ENCODE results near the gene TMEM87A.
"Not testable (repeated sequence)": the region's sequence is repeated elsewhere in the genome, so short reads cannot be mapped to it uniquely, and the experiment has no call there.

TMEM87A gene

DNA sequence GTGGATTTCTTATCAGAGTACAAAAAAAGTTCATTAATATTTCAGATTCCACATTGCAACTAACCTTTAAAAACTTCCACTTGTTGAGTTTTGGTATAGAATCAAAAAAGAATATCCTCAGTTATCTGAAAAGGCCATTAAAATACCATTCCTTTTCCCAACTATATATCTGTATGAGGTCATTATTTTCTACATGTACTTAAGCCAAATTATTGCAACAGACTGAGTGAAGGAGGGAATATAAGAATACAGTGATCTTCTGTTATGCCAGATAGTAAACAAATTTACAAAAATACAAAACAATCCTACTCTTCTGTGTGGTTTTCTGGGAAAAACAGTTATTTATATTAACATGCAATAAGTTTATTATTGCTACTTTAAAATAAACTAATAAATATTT lies 5.9 kb downstream of the TMEM87A start:
- no peak for DNase-seq

DNA sequence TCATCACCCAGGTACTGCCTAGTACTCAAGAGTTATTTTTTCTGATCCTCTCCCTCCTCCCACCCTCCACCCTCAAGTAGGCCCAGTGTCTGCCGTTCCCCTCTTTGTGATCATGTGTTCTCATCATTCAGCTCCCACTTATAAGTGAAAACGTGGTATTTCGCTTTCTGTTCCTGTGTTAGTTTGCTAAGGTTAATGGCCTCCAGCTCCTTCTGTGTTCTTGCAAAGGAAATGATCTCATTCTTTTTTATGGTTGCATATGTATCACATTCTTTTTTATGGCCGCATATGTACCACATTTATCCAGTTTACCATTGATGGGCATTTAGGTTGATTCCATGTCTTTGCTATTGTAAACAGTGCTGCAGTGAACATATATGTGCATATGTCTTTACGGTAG lies 8.4 kb downstream of the TMEM87A start:
- no peak for DNase-seq

- DNase-seq: no peak
These were observed 19.9 kb downstream of the TMEM87A start for GRCh38 chr15:42253300-42253699.

DNA sequence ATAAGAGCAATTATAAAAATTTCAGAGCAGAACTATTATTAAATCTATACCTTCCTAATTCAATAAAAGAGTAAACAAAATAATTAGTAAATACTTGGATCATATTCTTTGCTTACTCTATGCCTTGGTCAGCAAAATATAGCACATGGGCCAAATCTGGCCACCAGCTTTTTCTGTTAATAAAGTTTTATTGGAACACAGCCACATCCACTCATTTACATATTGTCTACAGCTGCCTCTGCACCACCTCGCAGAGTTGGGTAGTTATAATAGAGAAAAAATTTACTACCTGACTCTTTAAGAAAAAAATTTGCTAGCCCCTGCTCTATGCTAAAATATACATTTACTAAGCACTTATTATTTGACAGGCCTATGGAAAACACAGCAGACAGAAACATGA lies 32.4 kb downstream of the TMEM87A start:
- no peak for DNase-seq

DNA sequence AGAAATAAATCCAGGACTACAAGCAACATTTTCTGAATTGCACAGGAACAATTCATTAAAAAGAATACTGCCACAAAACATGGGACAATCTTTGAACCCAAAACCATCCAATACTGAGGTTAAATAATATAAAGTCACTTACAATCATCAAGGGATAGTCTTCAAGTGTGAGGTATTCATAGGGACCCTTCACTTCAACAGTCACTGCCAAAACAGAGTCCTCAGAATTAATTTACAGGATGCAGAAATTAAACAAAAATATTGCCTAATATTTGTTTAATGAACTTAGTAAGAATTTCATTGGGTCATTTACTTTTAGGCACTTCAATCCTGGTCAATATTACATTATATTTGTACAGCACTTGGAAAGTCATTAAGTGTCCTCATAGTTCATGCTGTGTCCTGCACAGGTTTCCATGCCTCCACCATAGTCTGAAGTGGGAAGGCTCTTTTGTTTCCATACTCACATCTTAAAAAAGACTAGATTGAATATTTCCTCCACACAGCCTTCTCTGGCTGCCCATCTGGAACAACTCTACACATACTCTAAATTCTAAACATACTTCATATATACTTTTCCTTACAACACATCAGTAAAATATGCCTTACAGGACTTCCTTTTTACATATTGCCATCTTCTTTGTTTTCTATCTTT lies 33.6 kb downstream of the TMEM87A start:
- no peak for DNase-seq

DNA sequence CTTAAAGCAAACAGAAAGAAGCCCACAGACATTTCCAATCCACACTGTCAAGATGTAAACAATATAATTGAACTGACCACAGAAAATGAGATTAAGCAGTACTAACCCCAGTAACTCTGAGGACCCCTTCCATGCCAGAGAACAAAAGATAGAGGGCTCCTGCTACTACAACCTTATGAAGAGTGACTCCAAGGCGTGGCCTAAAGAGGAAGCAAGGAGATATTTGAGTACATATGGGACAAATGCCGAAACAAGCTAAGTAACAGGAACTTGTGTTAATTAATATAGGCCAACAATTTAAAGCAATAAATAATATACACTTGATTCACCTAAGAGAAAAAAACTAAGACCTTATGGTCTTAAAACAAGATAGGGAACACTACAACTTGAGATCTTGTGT lies 40.1 kb downstream of the TMEM87A start:
- no peak for DNase-seq

- no peak for DNase-seq
These were observed 40.6 kb downstream of the TMEM87A start for GRCh38 chr15:42232606-42233005.

GRCh38 chr15:42231088-42231487 lies 42.1 kb downstream of the TMEM87A start:
- DNase-seq: no peak

- DNase-seq: not testable (repeated sequence)
These were observed 44.3 kb downstream of the TMEM87A start for GRCh38 chr15:42228981-42229380.

- no peak for DNase-seq
These were observed 45.2 kb downstream of the TMEM87A start for GRCh38 chr15:42228036-42228435.

GRCh38 chr15:42226648-42227047 lies 46.6 kb downstream of the TMEM87A start:
- DNase-seq: no peak

- DNase-seq: no peak
These were observed 53.0 kb downstream of the TMEM87A start for GRCh38 chr15:42220216-42220615.

GRCh38 chr15:42218953-42219592 lies 54.2 kb downstream of the TMEM87A start:
- no peak for DNase-seq

DNA sequence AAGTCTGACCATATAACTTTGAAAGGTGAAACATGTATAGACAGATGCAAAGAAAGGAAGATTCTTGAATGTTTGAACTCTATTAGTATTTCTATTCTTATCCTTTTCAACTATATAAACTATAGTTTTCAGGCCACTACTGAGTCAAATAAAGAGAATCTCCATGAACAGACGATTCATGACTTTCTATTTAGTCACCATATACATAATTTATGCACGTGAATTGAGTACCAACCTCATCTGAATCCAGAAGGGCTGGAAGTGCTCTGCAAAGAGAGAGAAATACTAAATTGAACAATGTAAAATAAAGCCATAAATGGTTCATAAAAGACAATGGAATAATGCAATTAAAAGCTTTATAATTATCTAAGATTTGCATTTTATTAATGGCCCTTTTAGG lies 55.7 kb downstream of the TMEM87A start:
- DNase-seq: no peak

DNA sequence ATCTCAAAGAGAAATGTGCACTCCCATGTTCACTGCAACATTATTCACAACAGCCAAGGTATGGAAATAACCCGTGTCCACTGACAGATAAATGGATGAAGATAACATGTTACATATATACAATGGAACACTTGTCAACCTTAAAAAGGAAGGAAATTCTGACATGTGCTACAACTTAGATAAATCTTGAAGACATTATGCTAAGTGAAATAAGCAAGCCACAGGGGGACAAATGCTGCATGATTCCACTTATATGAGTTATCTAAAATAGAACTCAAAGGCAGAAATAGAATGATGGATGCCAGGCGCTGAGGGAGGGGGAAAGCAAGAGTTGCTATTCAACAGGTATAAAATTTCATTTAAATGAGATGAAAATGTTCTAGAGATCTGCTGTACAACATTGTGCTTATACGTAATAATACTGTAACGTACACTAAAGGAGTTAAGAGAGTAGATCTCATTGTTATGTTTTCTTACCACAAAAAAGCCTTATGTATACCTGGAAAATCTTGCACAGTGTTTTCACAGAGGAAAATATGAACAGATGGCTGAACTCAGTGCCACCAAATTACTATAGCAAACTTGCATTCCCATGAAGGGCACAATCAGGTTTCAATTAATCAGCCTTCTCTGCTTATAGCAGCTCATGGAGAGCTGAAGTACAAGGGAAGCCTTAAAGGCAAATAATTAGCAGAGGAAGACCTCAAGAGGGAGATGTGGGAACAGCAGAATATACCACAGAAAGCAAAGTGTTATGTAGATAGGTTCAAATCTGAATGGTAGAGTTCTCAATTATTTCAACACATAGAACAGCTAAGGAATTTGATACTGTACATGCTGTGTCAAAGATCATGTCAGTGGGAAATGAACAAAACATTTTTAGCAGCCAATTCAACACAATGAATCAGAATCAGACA lies 57.1 kb downstream of the TMEM87A start:
- DNase-seq: peak; percentile 60

GRCh38 chr15:42214600-42214999 lies 58.6 kb downstream of the TMEM87A start:
- no peak for DNase-seq

DNA sequence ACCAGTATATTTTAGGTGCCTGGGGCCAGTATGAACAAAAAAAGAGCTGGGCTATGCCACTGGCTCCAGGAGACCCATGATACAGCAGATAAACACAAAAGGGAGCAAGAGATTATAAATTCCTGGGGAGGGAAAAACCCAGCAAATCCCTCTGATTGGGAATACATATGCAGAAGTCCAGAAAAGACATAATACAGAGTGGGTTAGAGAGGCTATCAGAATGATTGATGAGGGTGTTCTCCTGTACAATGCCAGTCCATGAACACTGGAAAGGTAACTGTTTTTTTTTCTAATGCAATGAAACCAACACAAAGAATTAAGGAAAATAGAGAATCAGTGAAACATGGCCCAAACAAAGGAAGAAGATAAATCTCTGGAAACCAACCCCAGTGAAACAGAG lies 59.7 kb downstream of the TMEM87A start:
- peak; percentile 24 for DNase-seq

DNA sequence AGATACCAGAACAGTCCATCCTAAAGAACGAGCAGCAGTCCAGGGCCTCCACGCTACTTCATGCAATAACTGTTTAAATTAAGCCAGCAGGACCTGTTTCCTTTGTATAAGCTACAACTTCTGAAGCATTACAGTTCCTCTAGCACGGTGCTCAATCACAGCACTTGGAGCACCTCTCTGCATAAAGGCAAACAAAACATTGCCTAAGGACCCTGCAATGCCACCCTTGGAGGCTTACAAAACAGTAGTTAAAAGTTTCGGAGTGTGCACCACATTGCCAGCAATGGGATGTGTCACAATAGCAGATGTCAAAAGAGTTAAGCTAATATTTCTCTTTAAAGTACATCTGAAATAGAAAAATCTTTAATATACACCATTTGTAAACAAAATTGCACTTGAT lies 62.5 kb downstream of the TMEM87A start:
- no peak for DNase-seq

DNA sequence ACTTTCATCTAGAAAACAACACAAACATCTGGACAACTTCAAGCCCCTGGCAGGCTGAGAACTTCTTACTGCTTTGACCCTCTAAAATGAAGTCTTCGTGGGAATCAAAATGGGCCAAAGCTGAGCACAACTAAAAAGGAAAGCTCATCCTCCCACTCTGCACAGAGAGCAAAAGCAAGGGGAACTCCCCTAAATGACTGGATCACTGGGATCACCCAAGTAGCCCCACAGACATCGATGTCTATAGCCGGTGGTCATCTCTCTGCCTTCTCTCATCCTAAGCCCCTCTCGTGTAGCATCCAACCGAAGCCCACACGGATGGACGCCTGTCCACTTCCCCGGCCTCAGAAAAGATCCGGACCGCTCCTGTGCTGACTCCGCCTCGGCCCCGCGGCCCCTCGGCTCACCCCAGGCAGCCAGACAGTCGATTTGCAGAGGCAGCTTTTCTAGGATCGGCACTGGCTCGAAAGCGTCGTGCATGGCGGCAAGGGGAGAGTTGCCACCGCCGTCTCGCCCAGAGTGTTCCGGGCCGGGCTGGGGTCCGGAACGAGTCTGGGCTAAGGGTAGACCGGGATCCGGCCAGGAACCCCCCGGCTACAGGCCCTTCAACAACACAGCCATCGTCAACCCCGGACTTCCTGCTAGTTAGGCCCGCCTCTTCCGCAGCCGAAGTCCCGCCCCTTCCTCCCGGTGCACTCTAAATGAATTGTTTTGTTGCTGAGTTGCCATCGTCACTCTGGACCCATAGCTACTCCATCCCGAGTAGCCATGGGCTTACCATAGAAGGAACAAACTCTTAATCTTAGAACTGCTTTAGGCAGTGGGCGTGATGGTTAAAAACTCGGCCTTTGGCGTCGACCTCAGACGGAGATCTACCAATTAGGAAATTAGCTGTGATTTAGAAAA lies 65.3 kb downstream of the TMEM87A start, which contains the start of gene VPS39:
Gene VPS39 (minus strand): TSS at position 631 of the 906 bp plus-strand sequence. CDS start 151 bp downstream, at position 480.
- peak; percentile 95 for DNase-seq

GRCh38 chr15:42206406-42206805 lies 66.8 kb downstream of the TMEM87A start:
- peak; percentile 91 for DNase-seq

DNA sequence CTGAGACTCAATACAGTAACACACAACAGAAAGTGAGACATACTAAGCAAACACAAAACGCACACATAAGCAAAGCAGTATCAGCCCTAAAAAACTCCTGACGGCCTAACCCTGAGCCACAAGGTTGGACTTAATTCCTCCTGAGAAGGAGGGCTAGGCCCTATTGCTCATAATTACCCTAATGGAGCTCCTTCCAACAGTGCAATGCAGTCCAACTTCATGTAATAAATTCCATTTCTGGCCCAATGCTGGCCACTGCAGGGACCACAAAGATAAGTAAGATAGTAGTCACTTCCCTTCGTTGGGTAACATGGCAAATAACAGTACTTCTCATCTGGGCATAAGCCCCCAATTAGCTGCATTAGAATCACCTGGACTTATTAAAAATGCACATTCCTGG lies 69.3 kb downstream of the TMEM87A start:
- DNase-seq: peak; percentile 19

GRCh38 chr15:42202653-42203052 lies 70.6 kb downstream of the TMEM87A start:
- DNase-seq: no peak

- DNase-seq: no peak
These were observed 71.4 kb downstream of the TMEM87A start for GRCh38 chr15:42201801-42202200.
